ENCODE data around the gene MIB2. TPM values are rescaled to one million over a fixed set of nuclear protein-coding genes. Genes with fewer than 3 reads are reported as not detected.

The MIB2 gene
- total RNA-seq, 1 experiment from 2014 or later: 74.5 TPM

- ATAC-seq (no peak), DNase-seq (ENCODE audit: low read depth, low spot score) (no peak)
- ChIA-PET CTCF (no interaction called here), POLR2A (no interaction called here)
- intact Hi-C loops (cut with micrococcal nuclease; ENCODE audit: unreplicated experiment): no loop called here
- no peaks in the 10 kb centered on the region for H3K27me3 ChIP-seq (ENCODE audit: control insufficient read depth, insufficient read depth, low read length)
- H3K9me3 ChIP-seq (ENCODE audit: control insufficient read depth, insufficient read depth, low read depth, low read length): no peaks in the 10 kb centered on the region
- no peak overlapping the region for H3K27ac ChIP-seq (ENCODE audit: low read length)
- BruUV-seq (replicated peaks): no TSS peak
- H3K36me3 ChIP-seq (ENCODE audit: control insufficient read depth, insufficient read depth, low read length): no peaks in the 10 kb centered on the region
- H3K4me3 ChIP-seq (ENCODE audit: low read depth in 2 of 2, low read length in 2 of 2): no peak overlapping the region
- in situ Hi-C loops (cut with HindIII; ENCODE audit: low pct_unique_long_range_greater_than_20kb, low sequenced_read_pairs): no loop called here
- TF ChIP-seq POLR2AphosphoS5 (IDR thresholded peaks at IDR 0.05; ENCODE audit: low read depth, low read length) (no peak), REST (IDR thresholded peaks at IDR 0.05; ENCODE audit: insufficient read depth in 1 of 2, low read depth in 2 of 2, low read length in 1 of 2) (no peak), CTCF (IDR thresholded peaks at IDR 0.05) (no peak), SIN3A (IDR thresholded peaks at IDR 0.05; ENCODE audit: borderline replicate concordance, insufficient read depth, low read depth, low read length) (no peak), TCF7L2 (IDR thresholded peaks at IDR 0.05; ENCODE audit: low read depth, low read length) (no peak)
- peaks cover 2% of the 10 kb centered on the region; the same call in 1 of the 2 replicates for H3K4me1 ChIP-seq (ENCODE audit: control insufficient read depth, insufficient read depth, low read length)
Observed at GRCh38 chr1:1605724-1606123, 9.6 kb upstream of the MIB2 start.

- intact Hi-C loops (cut with micrococcal nuclease; ENCODE audit: unreplicated experiment): no loop called here
Observed at GRCh38 chr1:1606232-1606631, 9.1 kb upstream of the MIB2 start.

More at GRCh38 chr1:1606232-1606631, 9.1 kb upstream of the MIB2 start:
- TF ChIP-seq SIN3A (IDR thresholded peaks at IDR 0.05; ENCODE audit: borderline replicate concordance, insufficient read depth, low read depth, low read length) (no peak), REST (IDR thresholded peaks at IDR 0.05; ENCODE audit: insufficient read depth in 1 of 2, low read depth in 2 of 2, low read length in 1 of 2) (no peak), CTCF (IDR thresholded peaks at IDR 0.05) (no peak), POLR2AphosphoS5 (IDR thresholded peaks at IDR 0.05; ENCODE audit: low read depth, low read length) (no peak), TCF7L2 (IDR thresholded peaks at IDR 0.05; ENCODE audit: low read depth, low read length) (no peak)
- Histone ChIP-seq H3K9me3 (ENCODE audit: control insufficient read depth, insufficient read depth, low read depth, low read length) (no peaks in the 10 kb centered on the region), H3K36me3 (ENCODE audit: control insufficient read depth, insufficient read depth, low read length) (no peaks in the 10 kb centered on the region), H3K27ac (ENCODE audit: low read length) (no peak overlapping the region), H3K4me1 (ENCODE audit: control insufficient read depth, insufficient read depth, low read length) (no peaks in the 10 kb centered on the region), H3K4me3 (ENCODE audit: low read depth in 2 of 2, low read length in 2 of 2) (no peak overlapping the region), H3K27me3 (ENCODE audit: control insufficient read depth, insufficient read depth, low read length) (no peaks in the 10 kb centered on the region)
- no TSS peak for BruUV-seq (replicated peaks)
- DNase-seq (ENCODE audit: low read depth, low spot score): no peak
- CTCF ChIA-PET: no interaction called here
- no peak for ATAC-seq
- in situ Hi-C loops (cut with HindIII; ENCODE audit: low pct_unique_long_range_greater_than_20kb, low sequenced_read_pairs): no loop called here
- POLR2A ChIA-PET: no interaction called here
